Activated T-cell treated with anti-CD3 and anti-CD28 coated beads, Interleukin-2, amount 50 U/mL, for 4 hours (primary cell): ENCODE measurements around the gene ZC3H8. TPM values are rescaled to one million over a fixed set of nuclear protein-coding genes. Genes with fewer than 3 reads are reported as not detected.
A peak's percentile ranks its signal among the peaks of the same experiment; 100 is the strongest.

ENCODE experiments used
- ATAC-seq, 2 donors: fragments of 200-7000 bp; cut with Tn5 transposase; one replicate each; pipeline ENCODE4 v1.10.0; 2021
- DNase-seq: peaks from one replicate; pipeline ENCODE4 v3.0.0-alpha.2; 2020
- H3K27me3 Mint-ChIP-seq: one replicate; pipeline ENCODE4 v1.8.0; 2021; ENCODE audit warnings: low read depth, mixed read lengths
- H3K36me3 Mint-ChIP-seq: one replicate; pipeline ENCODE4 v1.8.0; 2022; ENCODE audit warnings: mixed read lengths; ENCODE audit not compliant: insufficient read depth
- H3K4me1 Mint-ChIP-seq: one replicate; pipeline ENCODE4 v1.8.0; 2021; ENCODE audit warnings: low read depth, mixed read lengths
- H3K4me3 Mint-ChIP-seq: one replicate; pipeline ENCODE4 v1.8.0; 2021; ENCODE audit warnings: mild to moderate bottlenecking, moderate library complexity, mixed read lengths
- H3K9me3 Mint-ChIP-seq: one replicate; pipeline ENCODE4 v1.8.0; 2021; ENCODE audit warnings: mixed read lengths
- total RNA-seq, 3 donors: library from RNA; stranded (reverse); gene quantifications; one replicate each; pipeline ENCODE4 v1.2.1, GENCODE V29; 2021

Gene ZC3H8
- total RNA-seq, 3 donors from 2014 or later, result 29.7 to 32.0 (median 31.2) TPM

GRCh38 chr2:112175333-112175732 is 79.5 kb downstream of the ZC3H8 start:
- Mint-ChIP-seq H3K4me3 (no peak overlapping the region), H3K27me3 (peaks cover 4% of the 10 kb centered on the region), H3K36me3 (no peaks in the 10 kb centered on the region), H3K4me1 (peaks cover 27% of the 10 kb centered on the region), H3K9me3 (no peaks in the 10 kb centered on the region)
- no peak for ATAC-seq
- no peak for DNase-seq

- DNase-seq (no peak), ATAC-seq (no peak)
- Mint-ChIP-seq H3K36me3 (no peaks in the 10 kb centered on the region), H3K9me3 (no peaks in the 10 kb centered on the region), H3K27me3 (peaks cover 2% of the 10 kb centered on the region), H3K4me1 (peaks cover 19% of the 10 kb centered on the region), H3K4me3 (no peak overlapping the region)
Observed at GRCh38 chr2:112174383-112174782, 80.5 kb downstream of the ZC3H8 start.

- no peak overlapping the region for H3K4me3 Mint-ChIP-seq
- ATAC-seq, result no peak
Observed at GRCh38 chr2:112173646-112174319, 81.1 kb downstream of the ZC3H8 start.

GRCh38 chr2:112170495-112170894 is 84.3 kb downstream of the ZC3H8 start:
- Mint-ChIP-seq H3K36me3 (no peaks in the 10 kb centered on the region), H3K27me3 (no peaks in the 10 kb centered on the region), H3K9me3 (no peaks in the 10 kb centered on the region), H3K4me1 (peaks cover 17% of the 10 kb centered on the region), H3K4me3 (no peak overlapping the region)
- ATAC-seq (no peak), DNase-seq (no peak)

More at GRCh38 chr2:112173646-112174319, 81.1 kb downstream of the ZC3H8 start:
- Mint-ChIP-seq H3K9me3 (no peaks in the 10 kb centered on the region), H3K27me3 (peaks cover 2% of the 10 kb centered on the region), H3K36me3 (no peaks in the 10 kb centered on the region), H3K4me1 (peaks cover 14% of the 10 kb centered on the region)
- DNase-seq, result no peak

GRCh38 chr2:112168422-112169124 is 86.3 kb downstream of the ZC3H8 start:
- H3K4me3 Mint-ChIP-seq, result no peak overlapping the region
- H3K27me3 Mint-ChIP-seq, result no peaks in the 10 kb centered on the region
- peaks cover 10% of the 10 kb centered on the region for H3K4me1 Mint-ChIP-seq
- no peaks in the 10 kb centered on the region for H3K36me3 Mint-ChIP-seq
- no peak for ATAC-seq
- DNase-seq, result no peak
- H3K9me3 Mint-ChIP-seq, result no peaks in the 10 kb centered on the region

- peak; percentile 65 to 80 for ATAC-seq
- Mint-ChIP-seq H3K9me3 (no peaks in the 10 kb centered on the region), H3K36me3 (no peaks in the 10 kb centered on the region), H3K4me1 (peaks cover 5% of the 10 kb centered on the region), H3K27me3 (no peaks in the 10 kb centered on the region), H3K4me3 (no peak overlapping the region)
- DNase-seq, result peak; percentile 32
Observed at GRCh38 chr2:112166806-112167499, 87.9 kb downstream of the ZC3H8 start.

GRCh38 chr2:112165296-112165695 is 89.5 kb downstream of the ZC3H8 start:
- Mint-ChIP-seq H3K27me3 (no peaks in the 10 kb centered on the region), H3K36me3 (no peaks in the 10 kb centered on the region), H3K4me1 (peaks cover 7% of the 10 kb centered on the region), H3K4me3 (no peak overlapping the region), H3K9me3 (no peaks in the 10 kb centered on the region)
- DNase-seq, result no peak
- no peak for ATAC-seq

- Mint-ChIP-seq H3K4me1 (peaks cover 9% of the 10 kb centered on the region), H3K9me3 (no peaks in the 10 kb centered on the region), H3K27me3 (no peaks in the 10 kb centered on the region), H3K36me3 (no peaks in the 10 kb centered on the region), H3K4me3 (no peak overlapping the region)
- ATAC-seq (no peak), DNase-seq (no peak)
Observed at GRCh38 chr2:112164876-112165275, 90.0 kb downstream of the ZC3H8 start.

- no peak for ATAC-seq
- H3K4me1 Mint-ChIP-seq, result peaks cover 9% of the 10 kb centered on the region
- no peak for DNase-seq
- H3K4me3 Mint-ChIP-seq, result no peak overlapping the region
- H3K36me3 Mint-ChIP-seq, result no peaks in the 10 kb centered on the region
- no peaks in the 10 kb centered on the region for H3K9me3 Mint-ChIP-seq
- no peaks in the 10 kb centered on the region for H3K27me3 Mint-ChIP-seq
Observed at GRCh38 chr2:112163541-112163981, 91.3 kb downstream of the ZC3H8 start.

- no peak overlapping the region for H3K4me3 Mint-ChIP-seq
- ATAC-seq (no peak), DNase-seq (no peak)
- no peaks in the 10 kb centered on the region for H3K27me3 Mint-ChIP-seq
- no peaks in the 10 kb centered on the region for H3K36me3 Mint-ChIP-seq
- no peaks in the 10 kb centered on the region for H3K9me3 Mint-ChIP-seq
- peaks cover 7% of the 10 kb centered on the region for H3K4me1 Mint-ChIP-seq
Observed at GRCh38 chr2:112162956-112163355, 91.9 kb downstream of the ZC3H8 start.

- no peak for DNase-seq
Observed at GRCh38 chr2:112162341-112162740, 92.5 kb downstream of the ZC3H8 start.

More at GRCh38 chr2:112162341-112162740, 92.5 kb downstream of the ZC3H8 start:
- peaks cover 9% of the 10 kb centered on the region for H3K4me1 Mint-ChIP-seq
- no peaks in the 10 kb centered on the region for H3K36me3 Mint-ChIP-seq
- no peaks in the 10 kb centered on the region for H3K27me3 Mint-ChIP-seq
- no peak overlapping the region for H3K4me3 Mint-ChIP-seq
- no peaks in the 10 kb centered on the region for H3K9me3 Mint-ChIP-seq
- ATAC-seq, result no peak

Other genes starting within 250 kb of the ZC3H8 start
- 10 to 100 TPM in 2 of 3 donors, 1 to 10 TPM in 1; 10.0 to 10.7 (median 10.0) TPM for gene TMEM87B, start 199.8 kb downstream of the ZC3H8 start, total RNA-seq
- 10 to 100 TPM; 21.8 to 24.3 (median 23.4) TPM for gene FBLN7, start 116.7 kb downstream of the ZC3H8 start, total RNA-seq
- 1 to 10 TPM; 1.3 to 2.4 (median 2.2) TPM for gene ZC3H6, start 20.6 kb upstream of the ZC3H8 start, total RNA-seq
- 10 to 100 TPM in 2 of 3 donors, 1 to 10 TPM in 1; 9.9 to 14.0 (median 10.8) TPM for gene RGPD8, start 178.6 kb upstream of the ZC3H8 start, total RNA-seq
- gene TTL, start 227.1 kb upstream of the ZC3H8 start, total RNA-seq, result 10 to 100 TPM; 26.7 to 31.4 (median 28.6) TPM